ENCODE results near the gene AGBL4.

AGBL4 gene

DNA sequence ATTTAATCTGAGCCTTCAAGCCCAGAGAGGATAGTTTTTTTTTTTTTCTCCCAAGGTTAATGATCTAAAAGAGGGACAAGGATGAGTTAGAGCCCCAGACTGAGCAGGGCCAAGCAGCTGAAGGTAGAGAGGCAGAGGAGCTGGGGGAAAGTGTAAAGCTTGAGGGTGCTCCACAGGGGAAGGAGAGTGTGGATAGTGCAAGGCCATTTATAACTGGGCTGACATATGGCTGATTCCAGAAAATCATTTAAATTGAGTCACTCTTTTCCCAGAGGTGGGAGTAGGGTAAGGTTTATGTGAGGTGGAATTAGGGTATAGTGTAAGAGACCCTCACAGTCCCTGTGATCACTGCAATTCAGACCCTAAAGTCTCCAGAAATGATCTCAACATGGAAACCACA is 1302.8 kb downstream of the AGBL4 start:
- DNase-seq (ENCODE audit: low read depth): no peak

DNA sequence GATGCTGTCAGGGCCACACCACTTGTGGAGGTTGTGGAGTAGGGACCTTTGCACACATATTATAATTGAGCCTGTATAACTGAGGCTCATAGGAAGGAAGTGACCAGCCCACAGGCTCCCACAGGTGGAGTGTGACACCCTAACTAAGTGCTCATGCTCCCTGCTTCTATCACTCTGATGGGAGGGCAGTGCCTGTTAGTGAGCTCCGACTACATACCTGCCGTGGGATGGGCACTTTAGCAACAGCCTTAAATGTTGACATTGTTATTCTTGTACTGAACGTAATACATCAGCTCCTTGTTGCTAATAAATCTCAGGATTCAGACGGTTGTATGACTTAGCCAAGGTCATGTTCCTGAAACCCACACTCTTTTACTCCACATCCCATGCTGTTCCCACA is 1305.0 kb downstream of the AGBL4 start:
- DNase-seq (ENCODE audit: low read depth): no peak

GRCh38 chr1:48718116-48718630 is 1305.6 kb downstream of the AGBL4 start:
- no peak for DNase-seq (ENCODE audit: low read depth)

GRCh38 chr1:48717082-48717481 is 1306.7 kb downstream of the AGBL4 start:
- no peak for DNase-seq (ENCODE audit: low read depth)

DNA sequence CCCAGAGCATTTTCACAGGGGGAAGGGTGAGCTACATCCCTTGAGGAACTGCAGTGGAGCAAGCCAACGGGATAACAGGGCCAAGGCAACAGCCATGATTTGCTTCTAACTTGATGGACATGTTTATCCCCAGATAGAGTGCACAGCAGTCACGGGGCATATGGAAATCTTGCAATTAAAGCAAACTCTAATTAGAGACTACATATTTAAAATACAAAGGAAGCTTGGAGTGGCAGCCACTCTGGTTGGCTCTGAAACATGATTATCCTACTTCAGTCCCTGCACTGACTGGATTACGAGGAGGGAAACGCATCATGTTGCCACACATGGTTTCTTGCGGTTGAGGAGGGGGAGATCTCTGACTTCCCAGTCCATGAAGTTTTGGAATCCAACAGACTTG is 1307.8 kb downstream of the AGBL4 start:
- no peak for DNase-seq (ENCODE audit: low read depth)

- no peak for DNase-seq (ENCODE audit: low read depth)
Measured at GRCh38 chr1:48710915-48711314, 1312.8 kb downstream of the AGBL4 start.

DNA sequence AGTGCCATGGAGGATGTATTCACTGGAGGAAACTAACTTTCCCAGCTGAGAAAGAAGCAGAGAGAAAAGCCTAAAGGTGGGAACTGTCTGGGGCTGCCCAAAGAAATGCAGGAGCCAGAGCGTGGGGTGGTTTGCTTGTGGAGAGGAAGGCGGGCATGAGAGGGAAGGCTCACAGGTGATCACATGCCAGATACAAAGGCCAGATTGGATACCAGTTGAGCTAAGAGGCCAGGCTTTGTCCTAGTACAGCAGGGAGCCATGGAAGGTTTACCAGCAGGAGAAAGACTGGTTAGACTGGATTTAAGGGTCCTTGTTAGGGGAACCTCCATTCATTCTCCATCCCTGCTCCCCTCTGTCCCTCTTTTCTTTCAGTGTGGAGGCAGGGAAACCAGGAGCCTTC is 1313.4 kb downstream of the AGBL4 start:
- DNase-seq (ENCODE audit: low read depth): no peak

DNA sequence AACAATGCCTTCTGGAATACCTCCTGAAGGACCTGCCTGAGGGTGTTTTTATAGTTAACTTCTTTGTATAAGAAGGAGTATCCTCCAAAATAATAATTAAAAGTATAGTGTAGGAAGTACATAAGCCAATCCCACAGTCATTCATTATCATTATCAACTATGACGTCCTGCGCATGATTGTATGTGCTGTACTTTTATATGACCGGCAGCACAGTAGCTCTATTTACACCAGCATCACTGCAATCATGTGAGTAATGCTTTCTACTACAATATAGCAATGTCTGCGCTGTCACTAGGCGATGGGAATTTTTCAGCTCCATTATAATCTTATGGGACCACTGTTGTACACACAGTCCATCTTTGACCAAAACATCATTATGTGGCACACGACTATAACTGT is 1319.0 kb downstream of the AGBL4 start:
- no peak for DNase-seq (ENCODE audit: low read depth)

- no peak for DNase-seq (ENCODE audit: low read depth)
Measured at GRCh38 chr1:48701445-48701844, 1322.3 kb downstream of the AGBL4 start.

- no peak for DNase-seq (ENCODE audit: low read depth)
Measured at GRCh38 chr1:48697066-48697707, 1326.6 kb downstream of the AGBL4 start.

DNA sequence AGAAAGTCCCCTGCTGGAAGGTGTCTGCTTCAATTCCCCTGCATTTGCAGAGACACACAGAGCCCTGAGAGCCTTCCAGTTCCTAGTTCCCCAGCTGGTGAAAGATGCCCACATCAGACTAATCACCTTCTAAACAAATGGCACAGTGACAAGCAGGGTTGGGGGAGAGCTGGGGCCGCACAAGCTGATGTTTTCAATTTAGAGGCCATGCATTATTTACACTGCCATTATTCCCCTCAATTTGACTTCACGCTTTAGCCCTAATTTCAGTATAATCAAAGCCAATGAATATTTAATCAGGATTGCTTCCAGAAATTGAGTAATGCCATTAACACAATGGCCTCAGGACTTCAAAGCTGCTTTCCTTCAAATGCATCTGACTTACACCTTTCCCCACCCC is 1328.6 kb downstream of the AGBL4 start:
- no peak for DNase-seq (ENCODE audit: low read depth)

- no peak for DNase-seq (ENCODE audit: low read depth)
Measured at GRCh38 chr1:48693674-48694320, 1330.0 kb downstream of the AGBL4 start.

- DNase-seq (ENCODE audit: low read depth): no peak
Measured at GRCh38 chr1:48693180-48693579, 1330.6 kb downstream of the AGBL4 start.

DNA sequence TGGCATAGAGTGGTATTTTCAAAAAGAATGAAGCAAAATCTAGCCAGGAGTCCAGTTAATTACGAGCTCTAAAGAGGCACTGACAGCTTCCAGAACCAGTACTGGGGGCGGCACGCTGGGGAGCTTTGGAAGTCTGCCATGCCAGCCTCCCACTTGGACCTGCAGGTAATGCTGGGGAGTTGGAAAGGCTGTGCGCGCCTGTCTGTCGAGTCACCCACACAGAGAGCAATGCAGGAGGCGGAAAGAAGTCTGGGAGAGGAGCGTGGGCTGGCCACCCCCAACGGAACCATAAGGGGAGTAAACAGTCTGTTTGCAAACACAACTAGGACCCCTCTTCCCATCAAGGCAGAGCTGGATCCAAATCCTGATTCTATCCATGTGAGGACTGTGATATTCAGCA is 1331.5 kb downstream of the AGBL4 start:
- DNase-seq (ENCODE audit: low read depth): no peak

GRCh38 chr1:48691429-48692001 is 1332.2 kb downstream of the AGBL4 start:
- no peak for DNase-seq (ENCODE audit: low read depth)

DNA sequence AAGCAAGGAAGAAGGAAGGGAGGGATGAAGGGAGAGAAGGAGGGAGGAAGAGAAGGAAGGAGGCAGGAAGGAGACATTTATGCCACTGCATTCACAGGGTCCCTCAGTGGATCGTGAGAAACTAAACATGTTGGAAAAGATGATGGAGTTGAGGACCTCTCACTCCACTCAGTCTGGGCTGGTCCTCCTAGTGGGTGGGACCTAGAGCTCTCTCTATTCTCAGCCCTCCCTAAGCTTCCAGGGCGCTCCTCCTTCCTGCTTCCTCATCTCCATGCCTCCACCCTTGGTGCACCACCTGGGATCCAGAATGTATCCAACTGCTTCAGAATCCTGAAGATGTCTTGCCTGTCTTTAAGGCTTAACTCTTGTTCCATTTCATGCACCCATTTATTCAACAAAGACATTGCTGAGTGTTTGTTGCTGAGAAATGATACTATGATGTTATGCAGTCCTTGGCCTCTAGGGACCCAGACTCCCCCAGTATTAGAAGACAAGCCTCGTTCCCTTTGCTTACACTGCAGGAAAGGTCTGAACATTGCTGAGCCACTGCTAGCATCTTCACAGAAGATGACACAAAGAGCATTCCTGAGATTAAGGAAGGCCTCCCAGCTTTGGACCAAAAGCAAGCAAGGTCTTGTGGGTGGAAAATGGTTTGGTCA is 1335.5 kb downstream of the AGBL4 start:
- no peak for DNase-seq (ENCODE audit: low read depth)

DNA sequence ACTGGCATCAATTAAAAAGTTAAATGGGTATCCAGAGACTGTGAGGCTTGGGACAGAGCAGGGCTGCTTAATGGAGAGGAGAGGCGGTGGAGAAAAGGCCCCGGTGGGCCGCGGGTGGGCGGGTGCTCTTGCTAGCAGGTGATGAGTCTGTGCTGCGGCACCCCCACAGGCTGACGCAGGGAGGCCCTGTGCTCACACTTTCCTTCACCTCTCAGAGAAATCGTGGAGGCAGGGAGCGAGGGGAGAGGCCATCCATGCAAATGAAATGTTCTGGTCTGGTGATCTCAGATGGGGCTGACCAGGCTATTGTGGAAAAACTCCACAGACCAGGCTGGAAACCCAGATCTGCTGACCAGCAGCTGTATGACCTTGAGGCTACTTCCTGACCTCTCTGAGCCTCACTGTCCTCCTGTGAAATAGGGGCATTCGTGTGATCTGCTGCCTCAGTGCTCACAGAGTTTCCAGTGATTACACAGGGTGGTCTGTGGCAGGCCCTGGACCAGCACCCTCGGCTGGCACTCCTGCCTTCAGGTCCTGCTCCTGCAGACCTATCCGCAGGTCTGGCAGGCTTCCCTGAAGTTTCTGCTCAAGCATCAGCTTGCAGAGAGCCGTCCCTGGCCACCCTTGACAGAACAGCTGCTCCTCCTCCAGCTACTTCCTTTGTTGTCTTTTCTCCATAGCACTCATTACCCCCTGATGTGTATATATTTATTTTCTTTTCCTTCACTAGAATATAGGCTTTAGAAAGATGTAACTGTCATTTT is 1336.3 kb downstream of the AGBL4 start:
- DNase-seq (ENCODE audit: low read depth): no peak

- no peak for DNase-seq (ENCODE audit: low read depth)
Measured at GRCh38 chr1:48686159-48686558, 1337.6 kb downstream of the AGBL4 start.

- DNase-seq (ENCODE audit: low read depth): no peak
Measured at GRCh38 chr1:48684381-48684780, 1339.4 kb downstream of the AGBL4 start.

- no peak for DNase-seq (ENCODE audit: low read depth)
Measured at GRCh38 chr1:48683839-48684238, 1339.9 kb downstream of the AGBL4 start.

GRCh38 chr1:48681476-48682305 is 1342.1 kb downstream of the AGBL4 start:
- no peak for DNase-seq (ENCODE audit: low read depth)

Data from activated gamma-delta T cell treated with anti-CD3 and anti-CD28 coated beads, Interleukin-2, amount 50 U/mL, for 16 hours (primary cell).